GM18499 (cell line): ENCODE results near the gene SYMPK.
"Not testable (repeated sequence)": the region's sequence is repeated elsewhere in the genome, so short reads cannot be mapped to it uniquely, and the experiment has no call there.

Source experiments
- ATAC-seq: cut with Tn5 transposase; IDR thresholded peaks from one replicate; pipeline ENCODE4 v1.9.1; 2021; ENCODE audit warnings: moderate number of reproducible peaks; ENCODE audit not compliant: insufficient read depth, unreplicated experiment

The SYMPK gene

GRCh38 chr19:45872095-45872919 lies 9.4 kb upstream of the SYMPK start:
- ATAC-seq = no peak

DNA sequence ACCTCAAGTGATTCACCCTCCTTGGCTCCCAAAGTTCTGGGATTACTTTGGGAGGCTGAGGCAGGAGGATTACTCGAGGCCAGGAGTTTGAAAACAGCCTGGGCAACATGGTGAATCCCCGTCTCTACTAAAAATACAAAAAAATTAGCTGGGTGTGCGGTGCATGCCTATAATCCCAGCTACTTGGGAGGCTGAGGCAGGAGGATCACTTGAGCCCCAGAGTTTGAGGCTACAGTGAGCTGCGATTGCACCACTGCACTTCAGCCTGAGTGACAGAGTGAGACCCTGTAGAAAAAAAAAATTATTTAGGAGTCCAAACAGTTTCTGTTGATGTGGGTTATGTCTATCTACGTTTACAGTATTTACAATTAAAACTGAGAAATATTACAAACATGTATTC lies 7.9 kb upstream of the SYMPK start:
- no peak for ATAC-seq

- not testable (repeated sequence) for ATAC-seq
These were observed 4.3 kb upstream of the SYMPK start for GRCh38 chr19:45867241-45867640.

- ATAC-seq = no peak
These were observed 3.6 kb upstream of the SYMPK start for GRCh38 chr19:45866400-45867176.

DNA sequence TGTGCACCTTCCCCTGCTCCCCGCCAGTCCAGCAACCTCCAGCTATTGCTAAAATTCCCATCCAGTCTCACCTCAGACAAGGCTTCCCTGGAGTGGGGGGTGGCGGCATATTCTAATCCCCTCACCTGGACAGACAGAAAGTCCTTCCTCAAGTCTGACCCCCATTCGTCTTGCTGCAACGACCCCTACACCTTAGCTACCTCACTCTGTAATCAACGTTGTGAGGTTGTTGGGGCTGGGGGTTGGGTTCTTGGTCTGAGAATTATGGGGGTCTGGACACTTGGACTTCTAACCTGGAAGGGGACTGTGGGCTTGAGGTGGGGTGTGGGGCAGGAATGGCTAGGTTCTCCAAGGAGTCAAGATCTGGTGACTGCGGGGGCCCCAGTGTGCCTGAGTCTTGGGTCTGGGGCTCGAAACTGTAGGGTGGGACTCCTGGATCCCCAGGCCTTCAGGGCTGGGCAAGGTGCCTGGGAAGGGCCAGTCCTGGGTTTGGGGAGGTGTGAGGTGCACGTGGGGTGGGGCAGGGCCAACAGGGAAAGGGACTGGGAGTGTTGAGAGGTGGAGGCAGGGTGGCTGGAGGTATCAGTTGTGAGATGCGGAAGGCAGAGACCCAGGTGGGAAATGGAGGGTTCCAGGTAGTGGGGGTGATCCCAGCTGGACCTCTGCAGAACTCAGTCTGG lies 2.5 kb upstream of the SYMPK start:
- no peak for ATAC-seq

DNA sequence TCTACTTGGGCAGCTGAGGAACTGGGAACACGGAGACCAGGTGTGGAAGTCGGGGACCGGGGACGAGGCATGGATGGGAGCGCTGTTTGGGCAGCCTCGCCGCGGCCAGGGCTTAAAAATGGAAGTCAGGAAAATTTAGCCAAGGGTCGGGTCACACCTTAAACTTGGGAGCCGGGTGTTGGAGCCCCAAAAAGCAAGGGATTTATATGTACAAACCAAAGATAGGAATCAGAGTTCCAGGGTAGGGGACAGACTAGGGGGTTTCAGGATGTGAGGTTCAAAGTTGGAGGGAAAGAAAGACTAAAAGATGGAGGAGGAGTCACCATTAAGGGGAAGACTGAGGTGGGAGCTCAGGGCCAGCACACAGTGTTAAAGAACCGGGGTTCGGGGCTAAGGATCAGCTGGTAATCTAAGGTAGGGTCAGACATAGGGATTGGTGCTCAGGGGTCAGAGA lies 1.7 kb upstream of the SYMPK start:
- ATAC-seq = no peak

- ATAC-seq = no peak
These were observed 1.1 kb upstream of the SYMPK start, which contains the start of gene FOXA3 for GRCh38 chr19:45863840-45864628. Gene FOXA3, plus strand, starts transcription at chr19:45864326. Its CDS starts 131 bp downstream, at chr19:45864457.

- ATAC-seq = no peak
These were observed 440 bp upstream of the SYMPK start for GRCh38 chr19:45863335-45863839.

DNA sequence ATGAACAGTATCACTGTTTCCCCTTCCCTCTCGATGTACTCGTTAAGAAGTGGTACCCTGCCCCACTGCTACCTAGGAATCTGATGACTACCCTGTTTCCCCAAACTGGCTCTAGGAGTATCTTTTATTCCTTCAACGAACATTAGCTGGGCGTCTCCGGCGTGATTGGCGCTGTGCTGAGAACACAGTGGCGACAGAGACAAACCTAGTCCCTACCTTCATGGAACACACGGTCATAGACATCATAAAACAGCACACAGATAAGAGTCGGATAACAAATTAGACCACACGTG lies 730 bp downstream of the SYMPK start:
- no peak for ATAC-seq

DNA sequence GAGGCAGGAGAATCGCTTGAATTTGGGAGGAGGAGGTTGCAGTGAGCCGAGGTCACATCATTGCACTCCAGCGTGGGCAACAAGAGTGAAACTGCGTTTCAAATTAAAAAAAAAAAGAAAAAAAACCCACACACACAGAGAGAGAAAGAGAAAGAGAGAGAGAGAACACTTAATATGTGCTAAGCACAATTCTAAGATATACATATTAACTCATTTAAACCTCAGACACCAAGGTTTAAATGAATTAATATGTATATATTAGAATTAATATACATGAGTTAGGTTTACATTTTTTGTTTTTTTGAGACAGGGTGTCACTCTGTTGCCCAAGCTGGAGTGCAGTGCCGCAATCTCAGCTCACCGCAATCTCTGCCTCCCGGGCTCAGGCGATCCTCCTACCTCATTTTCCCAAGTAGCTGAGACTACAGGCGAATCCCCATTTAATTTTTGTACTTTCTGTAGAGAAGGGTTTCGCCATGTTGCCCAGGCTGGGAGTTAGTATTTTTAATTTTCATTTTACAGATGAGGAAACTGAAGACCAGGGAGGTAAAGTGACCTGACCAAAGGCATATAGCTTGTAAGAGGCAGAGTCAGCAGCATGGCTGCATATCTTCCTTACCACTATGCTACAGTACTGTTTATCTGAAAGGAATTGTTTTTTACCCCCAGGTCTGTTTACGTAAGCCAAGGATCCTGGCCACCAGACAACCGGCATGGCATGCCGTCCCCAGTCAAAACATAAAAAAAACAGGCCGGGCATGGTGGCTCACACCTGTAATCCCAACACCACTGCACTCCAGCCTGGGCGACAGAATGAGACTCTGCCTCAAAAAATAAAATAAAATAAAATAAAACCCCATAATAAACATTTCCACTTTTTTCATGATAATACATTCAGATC lies 2.3 kb downstream of the SYMPK start:
- no peak for ATAC-seq

GRCh38 chr19:45854167-45854778 lies 8.7 kb downstream of the SYMPK start:
- no peak for ATAC-seq

DNA sequence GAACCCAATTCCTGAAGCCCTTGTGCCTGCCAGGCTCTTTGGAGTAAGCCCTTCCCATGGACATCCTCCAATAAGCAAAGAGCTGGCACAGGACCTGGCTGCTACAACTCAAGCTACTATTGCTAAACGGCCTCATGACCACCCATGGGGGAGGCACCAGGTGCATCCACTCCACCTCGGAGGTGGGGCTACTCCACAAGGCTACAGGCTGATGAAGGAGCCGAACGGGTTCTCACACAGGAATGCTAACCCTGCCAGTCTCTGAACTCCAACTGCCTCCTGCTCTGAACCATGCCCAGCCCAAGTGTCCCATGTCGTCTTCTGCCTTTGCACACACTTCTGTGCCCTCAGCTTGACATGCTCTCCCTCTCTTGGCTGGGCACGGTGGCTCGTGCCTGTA lies 10.0 kb downstream of the SYMPK start:
- ATAC-seq = no peak

- ATAC-seq = no peak
These were observed 10.7 kb downstream of the SYMPK start for GRCh38 chr19:45852145-45852750.

- no peak for ATAC-seq
These were observed 14.0 kb downstream of the SYMPK start for GRCh38 chr19:45848922-45849321.

GRCh38 chr19:45847663-45848062 lies 15.3 kb downstream of the SYMPK start:
- ATAC-seq = no peak

- ATAC-seq = no peak
These were observed 20.7 kb downstream of the SYMPK start for GRCh38 chr19:45842198-45842597.

DNA sequence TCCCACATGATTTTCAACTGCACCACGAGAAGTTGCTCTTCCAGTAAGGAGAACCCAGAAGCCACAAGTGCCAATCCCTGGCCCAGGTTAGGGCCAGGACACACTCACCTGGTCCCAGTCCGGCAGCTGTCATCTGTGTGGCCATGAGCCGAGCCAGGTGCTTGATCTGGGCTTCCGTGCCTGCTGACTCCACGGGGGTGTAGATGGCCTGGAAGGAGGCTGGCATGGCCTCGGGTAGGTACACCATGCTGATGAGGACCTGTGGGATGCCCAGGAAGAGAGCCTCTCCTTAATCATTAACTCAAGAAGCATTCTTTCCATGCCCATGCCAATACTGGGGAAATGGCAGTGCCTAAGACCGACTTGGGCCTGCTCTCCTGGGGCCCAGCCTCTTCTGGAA lies 28.0 kb downstream of the SYMPK start:
- no peak for ATAC-seq

DNA sequence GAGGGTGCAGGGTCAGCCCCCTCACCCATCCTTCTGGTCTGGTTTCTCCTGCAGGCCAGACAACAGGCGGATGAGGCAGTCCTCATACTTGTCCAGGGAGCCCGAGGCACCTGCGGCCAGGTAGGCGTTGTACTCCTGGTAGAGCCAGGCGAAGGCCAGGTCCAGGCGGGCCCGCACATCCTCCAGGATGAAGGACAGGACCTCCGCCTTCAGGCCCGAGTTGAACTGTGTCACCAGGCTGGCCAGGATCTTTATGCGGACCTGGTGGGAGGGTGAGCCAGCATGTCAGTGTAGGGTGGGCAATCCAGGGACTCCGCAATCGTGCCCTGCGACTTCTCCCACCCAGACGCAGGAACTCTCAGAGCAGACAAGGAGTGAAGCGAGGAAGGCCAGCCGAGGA lies 34.0 kb downstream of the SYMPK start:
- no peak for ATAC-seq
